Panc1 (cell line): ENCODE results near the gene CHI3L1. TPM values are rescaled to one million over a fixed set of nuclear protein-coding genes. Genes with fewer than 3 reads are reported as not detected.

Experiments
- ATAC-seq: fragments of 200-7000 bp; cut with Tn5 transposase; 2 replicates; pipeline ENCODE4 v1.9.1; 2020; ENCODE audit warnings: mild to moderate bottlenecking, moderate library complexity
- BruUV-seq: library from RNA; stranded (reverse); fragments of 400-500 nt; replicated peaks from 2 replicates; lab custom pipeline; 2021; lab: Mats Ljungman, UMichigan
- CTCF ChIA-PET: fragments of 300-600 bp; sonication (Branson Sonifier 250); formaldehyde crosslinking; loops from one replicate; lab custom pipeline; 2022; ENCODE audit warnings: antibody characterized with exemption; lab: Charles Lee
- POLR2A ChIA-PET: fragments of 300-600 bp; sonication (Branson Sonifier 250); formaldehyde crosslinking; loops from one replicate; lab custom pipeline; 2022; ENCODE audit warnings: antibody characterized with exemption; lab: Charles Lee
- DNase-seq: peaks from one replicate; pipeline ENCODE4 v3.0.0-alpha.2; 2010; ENCODE audit warnings: low read depth, low spot score
- H3K27ac ChIP-seq: 2 replicates; pipeline ENCODE4 v1.5.1; 2011; ENCODE audit warnings: mild to moderate bottlenecking, low read length, inconsistent platforms
- H3K27me3 ChIP-seq: fragments of 200-500 bp; sonication (Bioruptor generic); 2 replicates; pipeline ENCODE4 v1.6.0; 2014; ENCODE audit warnings: low read length, inconsistent platforms; ENCODE audit not compliant: control insufficient read depth, insufficient read depth
- H3K36me3 ChIP-seq: fragments of 200-500 bp; sonication (Bioruptor generic); 2 replicates; pipeline ENCODE4 v1.5.1; 2014; ENCODE audit warnings: inconsistent platforms, mild to moderate bottlenecking, low read length, moderate library complexity; ENCODE audit not compliant: control insufficient read depth, insufficient read depth
- H3K4me1 ChIP-seq: 2 replicates; pipeline ENCODE4 v1.5.1; 2011; ENCODE audit warnings: inconsistent platforms, mild to moderate bottlenecking, low read length, moderate library complexity; ENCODE audit not compliant: control insufficient read depth, insufficient read depth
- H3K4me3 ChIP-seq, 2 experiments: 2 replicates each; pipeline ENCODE4 v1.5.1; 2011 to 2012; ENCODE audit warnings: low read depth in 2 of 2, low read length in 2 of 2, mild to moderate bottlenecking in 2 of 2, inconsistent platforms in 1 of 2, moderate library complexity in 1 of 2
- H3K9me3 ChIP-seq: fragments of 200-500 bp; sonication (Bioruptor generic); 2 replicates; pipeline ENCODE4 v1.5.1; 2014; ENCODE audit warnings: low read depth, mild to moderate bottlenecking, inconsistent platforms, low read length, moderate library complexity; ENCODE audit not compliant: control insufficient read depth, insufficient read depth
- POLR2AphosphoS5 ChIP-seq: IDR thresholded peaks from 2 replicates; pipeline ENCODE4 v1.6.1; 2012; ENCODE audit warnings: mild to moderate bottlenecking, low read depth, low read length, moderate library complexity
- REST ChIP-seq, 2 experiments: IDR thresholded peaks; 2 replicates each; pipeline ENCODE4 v1.6.1; 2011 to 2012; ENCODE audit warnings: low read depth in 2 of 2, control low read depth in 1 of 2, low read length in 1 of 2, mild to moderate bottlenecking in 1 of 2, moderate library complexity in 1 of 2; ENCODE audit not compliant: insufficient read depth in 1 of 2
- SIN3A ChIP-seq: IDR thresholded peaks from 2 replicates; pipeline ENCODE4 v1.6.1; 2012; ENCODE audit warnings: low read depth, mild to moderate bottlenecking, low read length, moderate library complexity, borderline replicate concordance; ENCODE audit not compliant: insufficient read depth
- TCF7L2 ChIP-seq: IDR thresholded peaks from 2 replicates; pipeline ENCODE4 v1.6.1; 2011; ENCODE audit warnings: mild to moderate bottlenecking, low read depth, low read length, inconsistent platforms
- in situ Hi-C: cut with HindIII; loops from 2 replicates; pipeline ENCODE4 v1.10.0; 2016; ENCODE audit warnings: low sequenced_read_pairs, low pct_unique_long_range_greater_than_20kb
- intact Hi-C: fragments of 100-400 bp; cut with micrococcal nuclease; formaldehyde crosslinking; loops from one replicate; pipeline ENCODE4 v1.10.0; 2022; ENCODE audit not compliant: unreplicated experiment
- total RNA-seq: library from RNA; stranded (reverse); gene quantifications from one replicate; pipeline ENCODE4 v1.2.1, GENCODE V29; 2021; ENCODE audit not compliant: unreplicated experiment
- TF ChIP-seq, protein P1 (sequence below): fragments of 450-650 bp; IDR thresholded peaks from 2 replicates; pipeline ENCODE4 v1.5.1; 2017; ENCODE audit warnings: mild to moderate bottlenecking

CHI3L1 gene
- total RNA-seq, 1 experiment from 2014 or later = 0.10 TPM

GRCh38 chr1:203175827-203176241 lies 10.7 kb downstream of the CHI3L1 start:
- CTCF ChIA-PET = no interaction called here
- H3K4me3 ChIP-seq = no peak overlapping the region
- BruUV-seq = no TSS peak
- no peaks in the 10 kb centered on the region for H3K4me1 ChIP-seq
- TF ChIP-seq POLR2AphosphoS5 (no peak), TCF7L2 (no peak), REST (IDR thresholded peaks at IDR 0.05; ENCODE audit: insufficient read depth in 1 of 2, low read depth in 2 of 2, low read length in 1 of 2) (no peak), SIN3A (no peak)
- TF ChIP-seq, protein P1, sequence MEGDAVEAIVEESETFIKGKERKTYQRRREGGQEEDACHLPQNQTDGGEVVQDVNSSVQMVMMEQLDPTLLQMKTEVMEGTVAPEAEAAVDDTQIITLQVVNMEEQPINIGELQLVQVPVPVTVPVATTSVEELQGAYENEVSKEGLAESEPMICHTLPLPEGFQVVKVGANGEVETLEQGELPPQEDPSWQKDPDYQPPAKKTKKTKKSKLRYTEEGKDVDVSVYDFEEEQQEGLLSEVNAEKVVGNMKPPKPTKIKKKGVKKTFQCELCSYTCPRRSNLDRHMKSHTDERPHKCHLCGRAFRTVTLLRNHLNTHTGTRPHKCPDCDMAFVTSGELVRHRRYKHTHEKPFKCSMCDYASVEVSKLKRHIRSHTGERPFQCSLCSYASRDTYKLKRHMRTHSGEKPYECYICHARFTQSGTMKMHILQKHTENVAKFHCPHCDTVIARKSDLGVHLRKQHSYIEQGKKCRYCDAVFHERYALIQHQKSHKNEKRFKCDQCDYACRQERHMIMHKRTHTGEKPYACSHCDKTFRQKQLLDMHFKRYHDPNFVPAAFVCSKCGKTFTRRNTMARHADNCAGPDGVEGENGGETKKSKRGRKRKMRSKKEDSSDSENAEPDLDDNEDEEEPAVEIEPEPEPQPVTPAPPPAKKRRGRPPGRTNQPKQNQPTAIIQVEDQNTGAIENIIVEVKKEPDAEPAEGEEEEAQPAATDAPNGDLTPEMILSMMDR = no peak
- DNase-seq (no peak), ATAC-seq (no peak)
- no peak overlapping the region for H3K27ac ChIP-seq
- intact Hi-C loops (no loop called here), in situ Hi-C loops (no loop called here)
- no peaks in the 10 kb centered on the region for H3K36me3 ChIP-seq
- POLR2A ChIA-PET = no interaction called here
- H3K9me3 ChIP-seq = no peaks in the 10 kb centered on the region
- H3K27me3 ChIP-seq = no peaks in the 10 kb centered on the region

DNA sequence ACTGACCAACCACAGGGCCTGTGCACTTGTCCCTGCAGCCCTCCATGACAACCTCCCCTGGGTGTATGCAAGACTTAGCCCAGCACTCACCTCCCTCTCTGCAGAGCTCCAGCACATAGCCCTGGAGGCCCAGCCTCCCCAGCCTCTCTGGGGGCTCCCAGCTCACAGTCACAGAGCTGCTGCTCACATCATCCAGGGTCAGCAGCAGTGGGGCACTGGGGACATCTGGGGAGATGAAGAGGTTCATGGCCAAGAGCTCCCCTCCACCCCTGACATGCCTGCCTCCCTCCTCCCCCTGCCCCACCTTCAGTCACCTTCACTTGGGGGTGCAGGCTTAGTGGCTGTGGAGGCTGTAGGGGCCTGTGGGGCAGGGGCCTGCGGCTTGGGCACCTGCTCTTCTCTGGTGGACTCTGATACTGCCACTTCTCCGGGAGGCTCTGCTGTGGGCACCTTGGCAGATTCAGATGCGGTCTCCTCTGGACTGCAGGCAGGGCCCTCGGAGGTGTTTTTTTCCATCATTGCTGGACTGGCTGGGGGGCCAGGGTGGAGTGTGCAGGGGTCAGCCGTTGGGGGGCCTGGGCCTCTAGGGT lies 11.2 kb downstream of the CHI3L1 start, which contains the start of gene MYBPH:
MYBPH (minus strand) TSS at position 590 of the 590 bp plus-strand sequence; CDS start at position 519, 71 bp downstream.
- no peak for ATAC-seq
- H3K4me1 ChIP-seq = no peaks in the 10 kb centered on the region; the same call in 1 of the 2 replicates
- H3K36me3 ChIP-seq = no peaks in the 10 kb centered on the region
- no peak within 1 kb of the TSS for H3K27ac ChIP-seq
- ChIA-PET POLR2A (no interaction called here), CTCF (no interaction called here)
- H3K27me3 ChIP-seq = no peaks in the 10 kb centered on the region
- H3K9me3 ChIP-seq = no peaks in the 10 kb centered on the region
- no peak within 1 kb of the TSS for H3K4me3 ChIP-seq
- no TSS peak for BruUV-seq
- TF ChIP-seq TCF7L2 = no peak
- TF ChIP-seq, protein P1 = no peak
- in situ Hi-C loops = no loop called here
- DNase-seq = no peak
- intact Hi-C loops = no loop called here
